HG03066 (cell line): ENCODE data around the gene XRCC4.

ENCODE experiments used
- ATAC-seq: cut with Tn5 transposase; IDR thresholded peaks from one replicate; pipeline ENCODE4 v1.9.1; 2021; ENCODE audit warnings: low read depth; ENCODE audit not compliant: unreplicated experiment

Gene XRCC4

GRCh38 chr5:83069096-83069799 is 8.1 kb upstream of the XRCC4 start:
- ATAC-seq, result no peak

- ATAC-seq, result no peak
These were observed 5.9 kb upstream of the XRCC4 start for GRCh38 chr5:83071286-83072051.

DNA sequence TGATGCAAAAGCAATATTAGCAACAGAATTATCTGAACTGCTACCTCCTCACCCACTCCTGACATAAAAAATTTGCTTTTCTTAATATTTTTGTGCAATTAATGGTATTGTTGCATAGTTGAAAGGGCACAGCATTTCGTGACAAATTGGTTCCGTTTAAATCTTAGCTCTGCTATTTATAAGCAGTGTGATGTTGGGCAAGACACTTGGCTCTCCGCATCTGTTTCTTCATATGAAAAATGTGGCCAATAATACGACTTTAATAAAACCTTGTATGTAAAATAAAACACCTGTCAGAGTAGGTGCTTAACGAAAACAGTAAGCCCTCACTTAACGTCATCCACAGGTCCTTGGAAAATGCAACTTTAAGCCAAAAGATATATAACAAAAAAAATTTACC is 4.4 kb upstream of the XRCC4 start:
- ATAC-seq, result no peak

DNA sequence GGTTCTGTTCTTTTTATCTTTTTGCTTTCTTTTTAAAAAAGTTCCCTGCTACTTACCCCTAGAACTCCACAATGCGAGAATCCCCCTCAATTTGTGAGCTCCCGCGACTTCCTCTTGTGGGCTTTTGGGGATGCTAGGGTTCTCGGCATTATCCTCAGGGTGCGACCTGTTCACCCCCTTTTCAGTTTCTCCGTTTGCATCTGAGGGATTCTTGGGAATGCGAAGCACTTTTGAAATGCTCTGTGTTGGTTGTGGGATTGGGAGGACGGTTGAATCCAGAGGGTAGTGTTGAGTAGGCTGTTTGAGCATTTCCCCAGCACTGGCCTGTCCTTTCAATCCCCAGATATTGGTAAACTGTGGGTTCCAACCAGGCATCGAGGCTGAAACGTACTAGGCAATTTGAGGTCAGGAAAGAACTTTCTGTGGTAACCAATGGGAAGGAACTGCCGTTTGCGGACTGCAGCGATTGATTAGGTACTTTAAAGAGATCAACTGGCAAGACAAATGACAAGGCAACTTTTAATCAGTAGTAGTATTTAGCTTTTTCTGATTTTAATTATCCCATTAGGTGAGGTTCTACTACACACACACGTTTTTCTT is 415 bp downstream of the XRCC4 start:
- ATAC-seq, result peak; percentile 4

DNA sequence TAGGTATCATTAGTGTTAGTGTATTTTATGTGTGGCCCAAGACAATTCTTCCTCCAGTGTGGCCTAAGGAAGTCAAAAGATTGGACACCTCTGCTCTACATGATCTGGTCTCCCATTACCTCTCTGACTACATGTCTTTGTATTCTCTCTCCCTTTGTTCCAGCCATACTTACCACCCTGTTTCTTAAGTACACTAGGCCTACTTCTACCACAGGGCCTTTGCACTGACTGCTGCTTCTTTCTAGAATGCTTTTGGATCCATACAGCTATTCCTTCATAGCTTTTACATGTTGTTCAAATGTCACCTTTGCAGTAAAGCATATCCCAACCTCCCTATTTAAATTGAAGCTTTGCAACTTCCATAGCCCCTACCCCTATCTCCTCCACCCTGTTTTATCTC is 5.4 kb downstream of the XRCC4 start:
- ATAC-seq, result no peak

DNA sequence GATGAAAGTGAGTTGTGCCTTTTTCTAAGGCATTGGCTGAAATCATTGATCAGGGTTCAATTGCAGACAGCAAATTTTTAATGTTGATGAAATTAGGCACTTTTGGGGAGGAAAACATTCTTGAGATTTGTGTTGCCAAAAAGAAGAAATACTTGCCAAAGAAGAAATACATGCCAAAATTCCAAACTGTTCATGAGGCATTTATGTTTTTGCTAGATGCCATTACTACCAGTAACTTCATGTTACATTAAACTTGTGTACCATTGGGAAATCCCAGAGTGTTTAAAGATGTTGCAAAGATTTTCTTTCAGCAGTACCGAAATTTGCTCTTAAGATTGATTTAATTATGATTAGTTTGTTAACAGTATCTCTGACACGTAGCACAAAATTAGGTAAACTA is 7.0 kb downstream of the XRCC4 start:
- no peak for ATAC-seq

DNA sequence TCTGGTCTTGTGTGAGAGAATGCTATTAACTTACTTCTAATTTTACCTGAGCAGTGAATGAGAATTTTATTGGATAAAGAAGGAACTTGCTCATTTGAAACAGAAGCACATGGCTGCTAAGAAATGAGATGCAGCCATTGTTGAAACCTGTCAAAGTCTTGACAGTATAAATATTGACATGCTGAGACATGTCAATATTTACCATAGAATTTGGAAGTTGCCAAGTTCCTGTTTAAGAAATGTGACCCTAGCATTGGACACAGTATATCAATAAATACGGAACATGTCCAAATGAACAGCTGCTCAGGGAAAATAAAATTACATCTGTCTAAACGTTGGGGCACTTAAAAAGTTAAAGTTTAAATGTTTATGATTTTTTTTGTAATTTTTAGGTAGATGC is 7.8 kb downstream of the XRCC4 start:
- no peak for ATAC-seq

GRCh38 chr5:83090169-83090568 is 12.8 kb downstream of the XRCC4 start:
- no peak for ATAC-seq

DNA sequence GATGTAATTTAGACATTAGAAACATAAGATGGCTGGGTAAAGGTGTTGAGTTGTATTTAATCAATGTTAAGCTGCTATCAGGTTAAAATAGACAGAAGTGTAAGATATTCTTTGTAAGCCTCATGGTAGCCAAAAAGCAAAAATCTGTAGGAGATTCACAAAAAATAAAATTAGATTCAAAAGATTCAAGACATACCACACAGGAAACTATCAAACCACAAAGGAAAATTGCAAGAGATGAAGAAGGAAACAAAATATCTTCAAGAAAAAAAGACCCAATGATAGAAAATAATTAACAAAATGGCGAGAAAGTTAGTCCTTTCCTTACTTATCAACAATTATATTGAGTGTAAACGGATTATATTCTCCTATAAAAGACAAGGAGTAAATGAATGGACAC is 15.3 kb downstream of the XRCC4 start:
- ATAC-seq, result no peak

DNA sequence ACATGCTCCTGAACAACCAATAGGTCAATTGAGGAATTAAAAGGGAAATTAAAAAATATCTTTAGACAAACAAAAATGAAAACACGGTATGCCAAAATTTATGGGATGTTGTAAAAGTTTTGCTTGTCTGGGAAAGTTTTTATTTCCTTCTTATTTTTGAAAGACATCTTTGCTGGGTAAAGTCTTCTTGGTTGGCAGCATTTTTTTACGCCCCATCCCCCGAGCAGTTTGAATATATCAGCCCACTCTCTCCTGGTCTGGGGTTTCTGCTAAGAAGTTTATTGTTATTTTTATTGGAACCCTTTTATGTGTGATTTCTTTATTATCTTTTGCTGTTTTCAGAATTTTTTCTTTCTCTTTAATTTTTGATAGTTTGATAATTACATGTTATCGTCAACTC is 16.3 kb downstream of the XRCC4 start:
- ATAC-seq, result no peak

DNA sequence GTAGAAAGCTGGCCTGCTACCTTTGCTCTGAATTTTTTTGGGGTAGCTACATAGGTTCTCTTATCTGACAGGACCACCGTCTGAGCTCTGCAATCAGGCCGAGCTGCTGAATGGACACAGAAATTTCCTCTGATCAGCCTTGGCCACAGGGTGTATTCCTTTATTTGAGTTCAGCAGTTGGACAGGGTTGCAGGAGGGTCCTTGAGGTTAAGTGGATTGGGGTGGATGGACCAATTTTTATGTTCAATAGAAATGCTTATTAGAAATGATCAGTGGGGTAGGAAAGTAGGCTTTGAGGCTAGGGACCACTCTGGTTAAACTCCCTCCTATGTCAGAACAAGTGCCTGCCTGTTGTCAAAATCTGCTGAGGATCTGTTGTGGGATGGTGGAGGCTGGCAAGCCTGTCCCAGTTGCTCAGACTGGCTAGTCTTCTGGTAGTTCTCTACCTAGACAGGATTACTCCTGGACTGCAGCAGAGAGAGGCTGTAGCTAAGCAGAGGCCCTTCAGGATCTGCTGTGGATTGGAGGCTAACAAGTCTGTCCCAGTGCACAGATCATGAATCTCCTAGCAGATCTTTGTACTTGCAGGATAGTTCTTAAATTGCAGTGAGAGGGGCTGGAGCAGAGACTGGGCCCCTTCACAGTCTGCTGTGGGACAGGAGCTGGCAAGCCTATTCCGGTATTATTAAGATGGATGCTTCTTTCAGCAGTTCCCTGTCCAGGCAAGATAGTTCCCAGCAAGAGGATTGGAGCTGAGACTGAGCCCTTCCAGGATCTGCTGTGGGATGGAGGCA is 18.0 kb downstream of the XRCC4 start:
- no peak for ATAC-seq

DNA sequence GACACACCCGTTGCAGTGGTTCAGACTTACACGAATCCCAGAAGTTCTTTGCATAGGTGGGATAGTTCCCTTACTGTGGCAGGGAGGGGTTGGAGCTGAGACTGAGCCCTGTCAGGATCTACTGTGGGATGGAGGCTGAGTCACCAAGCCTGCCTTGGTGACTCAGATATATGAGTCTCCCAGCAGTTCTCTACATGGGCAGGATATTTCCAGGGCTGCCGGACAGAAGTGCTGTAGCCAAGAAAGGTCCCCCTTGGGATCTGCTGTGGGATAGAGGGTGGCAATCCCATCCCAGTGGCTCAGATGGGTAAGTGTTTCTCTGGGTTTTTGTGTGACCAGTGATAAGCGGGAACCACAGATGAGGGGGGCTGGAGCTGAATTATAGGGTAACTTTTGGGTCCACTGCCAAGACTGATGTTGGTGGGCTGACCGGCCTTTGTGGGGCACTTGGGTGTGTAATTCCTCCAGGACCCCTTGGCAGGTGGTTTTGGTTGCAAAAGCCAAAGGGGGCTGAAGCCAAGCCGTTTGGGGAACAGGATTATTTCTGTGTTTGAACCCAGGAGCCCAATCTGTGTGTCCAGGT is 18.7 kb downstream of the XRCC4 start:
- ATAC-seq, result no peak

DNA sequence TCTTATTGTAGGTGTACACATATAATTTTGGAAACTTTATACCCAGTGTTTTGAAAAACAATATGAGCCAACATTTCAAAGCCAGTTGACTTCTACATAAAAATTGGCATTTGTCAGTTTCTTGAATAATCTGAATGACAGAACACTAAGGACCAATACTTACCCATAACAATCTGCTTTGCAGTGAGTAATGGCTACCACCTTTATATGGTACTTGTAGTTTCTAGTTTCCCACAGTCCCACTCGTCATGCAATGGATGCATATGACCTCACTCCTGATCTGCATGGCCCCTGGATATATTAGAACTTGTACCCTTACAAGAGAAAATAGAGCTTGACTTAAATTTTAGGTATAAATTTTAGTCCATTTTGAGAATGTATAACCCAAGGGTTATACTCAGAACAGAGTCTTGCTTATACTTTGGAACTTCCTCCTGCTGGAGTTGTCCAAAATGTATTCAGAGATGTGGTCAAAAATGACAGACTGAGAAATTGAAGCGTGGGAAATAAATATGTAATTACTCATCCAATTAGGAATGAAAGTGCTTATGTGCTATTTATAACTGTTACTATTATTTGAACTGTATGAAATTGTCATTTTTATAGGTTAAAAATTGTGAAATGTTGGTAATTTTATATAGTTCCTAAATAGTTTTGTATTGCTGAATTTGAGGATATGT is 19.5 kb downstream of the XRCC4 start:
- no peak for ATAC-seq

GRCh38 chr5:83097689-83098231 is 20.4 kb downstream of the XRCC4 start:
- peak; percentile 42 for ATAC-seq

DNA sequence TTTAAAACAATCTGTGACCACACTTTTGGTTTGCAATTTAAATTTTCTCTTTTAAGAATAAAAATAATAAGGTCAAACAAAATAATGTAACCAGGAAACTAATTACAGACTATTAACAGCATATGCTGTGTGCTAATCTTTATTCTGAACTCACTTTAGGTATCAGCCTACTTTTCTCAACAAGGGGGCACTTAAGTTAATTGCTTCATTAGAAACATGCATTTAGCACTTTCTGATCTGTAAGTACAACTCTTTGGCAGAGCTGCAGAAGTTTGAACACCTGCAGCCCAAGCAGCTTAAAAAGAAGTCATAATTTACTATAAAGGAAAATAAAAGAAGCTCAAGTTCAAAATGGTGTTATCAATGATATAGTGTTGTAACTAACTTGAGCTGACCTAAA is 21.7 kb downstream of the XRCC4 start:
- no peak for ATAC-seq

DNA sequence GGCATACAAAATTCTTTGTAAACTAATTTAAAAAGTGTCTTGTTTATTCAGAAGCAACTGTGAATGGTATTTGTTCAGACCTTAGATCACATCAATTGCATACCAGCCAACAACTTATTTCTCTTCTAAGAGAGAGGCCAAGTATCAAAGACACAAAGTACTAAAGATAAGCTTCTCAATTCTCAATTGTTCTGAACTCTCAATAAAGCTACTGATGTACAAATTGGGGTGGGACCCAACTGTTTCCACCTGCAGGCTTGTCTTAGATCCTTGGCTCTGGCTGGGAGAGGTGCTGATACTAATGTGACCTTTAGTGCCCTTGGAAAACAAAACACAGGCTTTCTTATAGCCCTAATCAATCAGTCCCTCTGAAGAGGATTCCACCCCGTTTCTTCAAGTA is 22.1 kb downstream of the XRCC4 start:
- ATAC-seq, result no peak

- ATAC-seq, result no peak
These were observed 24.2 kb downstream of the XRCC4 start for GRCh38 chr5:83101514-83101913.

- ATAC-seq, result no peak
These were observed 25.1 kb downstream of the XRCC4 start for GRCh38 chr5:83102364-83102980.

DNA sequence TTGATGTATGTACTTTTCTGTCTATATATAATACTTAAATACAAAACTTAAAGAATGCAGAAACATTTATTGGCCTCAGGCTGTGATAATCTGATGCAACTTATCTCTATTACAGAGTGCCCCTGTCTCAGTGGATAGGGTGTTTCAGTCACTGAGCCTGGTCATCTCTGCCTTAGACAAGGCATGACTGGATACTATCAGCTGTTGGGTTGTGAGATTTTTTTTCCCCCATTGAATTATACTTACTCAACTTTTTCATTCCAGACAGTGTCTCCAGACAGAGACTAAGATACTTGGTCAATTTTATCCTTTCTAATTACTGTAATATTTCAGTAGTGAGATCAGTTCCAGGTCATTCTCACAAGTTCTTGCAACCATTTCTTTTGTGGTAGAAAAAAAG is 26.7 kb downstream of the XRCC4 start:
- no peak for ATAC-seq
